GM12878 (cell line): ENCODE results near the gene RANBP9. TPM values are rescaled to one million over a fixed set of nuclear protein-coding genes. Genes with fewer than 3 reads are reported as not detected.

Experiments used
- ATAC-seq: fragments of 200-7000 bp; cut with Tn5 transposase; 3 replicates; pipeline ENCODE4 v1.9.1; 2020; ENCODE audit warnings: mild to moderate bottlenecking, moderate library complexity
- BruUV-seq: library from RNA; stranded (reverse); fragments of 400-500 nt; replicated peaks from 2 replicates; lab custom pipeline; 2021; lab: Mats Ljungman, UMichigan
- CTCF ChIA-PET: fragments of 300-600 bp; sonication (Branson Sonifier 250); formaldehyde crosslinking; extraction: SDS; loops from one replicate; lab custom pipeline; 2021; ENCODE audit warnings: inconsistent platforms; lab: Yijun Ruan, JAX
- POLR2A ChIA-PET: fragments of 350-600 bp; formaldehyde crosslinking; extraction: SDS; loops from one replicate; lab custom pipeline; 2021; ENCODE audit warnings: inconsistent platforms; lab: Charles Lee
- RAD21 ChIA-PET: fragments of 300-600 bp; sonication (Branson Sonifier 250); formaldehyde crosslinking; loops from one replicate; lab custom pipeline; 2023; ENCODE audit warnings: antibody characterized with exemption; ENCODE audit not compliant: unreplicated experiment; lab: Charles Lee
- SMC1A ChIA-PET: fragments of 300-600 bp; sonication (Branson Sonifier 250); formaldehyde crosslinking; loops from one replicate; lab custom pipeline; 2023; ENCODE audit not compliant: unreplicated experiment, uncharacterized antibody; lab: Charles Lee
- DNase-seq: peaks from one replicate; pipeline ENCODE4 v3.0.0-alpha.2; 2011; ENCODE audit warnings: low read depth, low spot score
- FAIRE-seq: peaks from 3 replicates; lab custom pipeline; 2011; peaks lifted over from hg19 to GRCh38; lab: Jason Lieb, UNC
- H2AFZ ChIP-seq: 2 replicates; pipeline ENCODE4 v1.6.0; 2011; ENCODE audit warnings: low read depth, low read length, control low read depth; ENCODE audit not compliant: control insufficient read depth
- H3K27ac ChIP-seq: 2 replicates; pipeline ENCODE4 v1.5.1; 2011; ENCODE audit warnings: control low read depth; ENCODE audit not compliant: control insufficient read depth, insufficient read depth
- H3K27me3 ChIP-seq, 2 experiments: replicated peaks in 1 of 2; 2 replicates each; pipeline versions ENCODE4 v1.6.0 to v1.6.1; 2011; ENCODE audit warnings: low read length in 1 of 2; ENCODE audit not compliant: control insufficient read depth in 2 of 2, insufficient read depth in 2 of 2
- H3K36me3 ChIP-seq, 2 experiments: 2 replicates each; pipeline ENCODE4 v1.5.1; 2011; ENCODE audit warnings: low read length in 1 of 2; ENCODE audit not compliant: control insufficient read depth in 2 of 2, insufficient read depth in 2 of 2
- H3K4me1 ChIP-seq: 2 replicates; pipeline ENCODE4 v1.6.1; 2011; ENCODE audit warnings: mild to moderate bottlenecking, low read length, moderate library complexity, mixed read lengths; ENCODE audit not compliant: control insufficient read depth, insufficient read depth
- H3K4me2 ChIP-seq: 2 replicates; pipeline ENCODE4 v1.6.0; 2011; ENCODE audit warnings: control low read depth; ENCODE audit not compliant: control insufficient read depth, insufficient read depth
- H3K4me3 ChIP-seq: fragments of 200-600 bp; sonication (generic); 2 replicates; pipeline ENCODE4 v1.5.1; 2016
- H3K79me2 ChIP-seq: 2 replicates; pipeline ENCODE4 v1.6.0; 2011; ENCODE audit warnings: low read length; ENCODE audit not compliant: control insufficient read depth, insufficient read depth
- H3K9ac ChIP-seq: 2 replicates; pipeline ENCODE4 v1.8.0; 2011; ENCODE audit warnings: low read length, control low read depth, mixed read lengths; ENCODE audit not compliant: control insufficient read depth, insufficient read depth
- H3K9me3 ChIP-seq: replicated peaks from 3 replicates; pipeline ENCODE4 v1.5.1; 2011; ENCODE audit warnings: mild to moderate bottlenecking, low read length; ENCODE audit not compliant: control insufficient read depth, insufficient read depth
- H4K20me1 ChIP-seq: 2 replicates; pipeline ENCODE4 v1.6.0; 2011; ENCODE audit not compliant: control insufficient read depth, insufficient read depth
- BACH1 ChIP-seq: fragments of 450-650 bp; IDR thresholded peaks from 2 replicates; pipeline ENCODE4 v1.6.1; 2017; ENCODE audit warnings: mild to moderate bottlenecking, borderline replicate concordance
- BHLHE40 ChIP-seq, 2 experiments: fragments of 450-650 bp in 1 of 2; IDR thresholded peaks; 2 replicates each; pipeline ENCODE4 v1.6.1; 2011 to 2017; ENCODE audit warnings: low read depth in 2 of 2, borderline replicate concordance in 1 of 2, improper control_type of control experiment in 1 of 2, low read length in 1 of 2, mild to moderate bottlenecking in 1 of 2
- CUX1 ChIP-seq: IDR thresholded peaks from 2 replicates; pipeline ENCODE4 v1.6.1; 2012; ENCODE audit warnings: improper control_type of control experiment, low read depth, low read length; ENCODE audit not compliant: insufficient replicate concordance
- IKZF1 ChIP-seq: fragments of 450-650 bp; conservative IDR thresholded peaks from 2 replicates; pipeline ENCODE4 v1.6.1; 2017; ENCODE audit warnings: antibody characterized with exemption, mild to moderate bottlenecking
- NR2F1 ChIP-seq: fragments of 450-650 bp; conservative IDR thresholded peaks from 2 replicates; pipeline ENCODE4 v1.6.1; 2017; ENCODE audit warnings: mild to moderate bottlenecking
- SP1 ChIP-seq: IDR thresholded peaks from one replicate; pipeline ENCODE4 v1.6.1; 2011; ENCODE audit warnings: low read depth, low read length
- TCF12 ChIP-seq: IDR thresholded peaks from 2 replicates; pipeline ENCODE4 v1.6.1; 2011; ENCODE audit warnings: low read depth, mild to moderate bottlenecking, low read length
- TCF3 ChIP-seq: IDR thresholded peaks from 2 replicates; pipeline ENCODE4 v1.6.1; 2012; ENCODE audit warnings: low read depth, mild to moderate bottlenecking, low read length, borderline replicate concordance; ENCODE audit not compliant: insufficient read depth
- WGBS: methylation state at CpG from one replicate; pipeline ENCODE4 v1.1.6; 2016; ENCODE audit warnings: low lambda C conversion rate; ENCODE audit not compliant: insufficient replicate concordance, insufficient coverage; ENCODE audit errors: missing lambda C conversion rate; 5-methylcytosine and 5-hydroxymethylcytosine counted together
- in situ Hi-C: fragments of 300-500 bp; cut with MboI; formaldehyde crosslinking; loops from 9 replicates; pipeline ENCODE4 v1.14.3; 2018; ENCODE audit warnings: mixed read lengths
- intact Hi-C: fragments of 100-400 bp; cut with micrococcal nuclease; formaldehyde crosslinking; loops from one replicate; pipeline ENCODE4 v1.14.2; 2022; ENCODE audit not compliant: unreplicated experiment
- polyA plus RNA-seq, 11 experiments: library from polyadenylated mRNA; depleted of rRNA in 4 of 11; unstranded in 6 of 11; stranded (reverse) in 5 of 11; fragments of >200 nt; fragmentation: Nextera tagmentation in 4 of 11; fragmentation: Illumina TruSeq in 1 of 11; extraction: Ambion mirVana in 4 of 11; extraction: Trizol in 1 of 11; gene quantifications; 1 replicate in 1 of 11; 2 replicates in 10 of 11; pipeline versions ENCODE4 v1.2.1 to v1.2.3, GENCODE V29; 2011 to 2016; ENCODE audit warnings: inconsistent platforms in 2 of 11, missing spikeins in 2 of 11, low read depth in 1 of 11
- total RNA-seq, 4 experiments: library from RNA; depleted of rRNA in 3 of 4; stranded (reverse); fragments of >200 nt in 3 of 4; fragmentation: Illumina TruSeq in 1 of 4; extraction: Trizol in 1 of 4; gene quantifications; 2 replicates each; pipeline versions ENCODE4 v1.2.1 to v1.2.3, GENCODE V29; 2013 to 2021
- TF ChIP-seq, protein P1 (sequence below), 3 experiments: IDR thresholded peaks in 2 of 3; conservative IDR thresholded peaks in 1 of 3; 2 replicates each; pipeline ENCODE4 v1.5.1; 2011; ENCODE audit warnings: low read depth in 3 of 3, low read length in 3 of 3, mild to moderate bottlenecking in 3 of 3, control low read depth in 2 of 3, moderate library complexity in 2 of 3, inconsistent platforms in 1 of 3, mixed read lengths in 1 of 3; ENCODE audit not compliant: control insufficient read depth in 2 of 3, insufficient read depth in 1 of 3; ENCODE audit errors: extremely low read depth in 1 of 3
- TF ChIP-seq, protein P2 (sequence below): fragments of 450-650 bp; IDR thresholded peaks from 2 replicates; pipeline ENCODE4 v1.6.1; 2017; ENCODE audit warnings: mild to moderate bottlenecking, low read depth, inconsistent platforms; ENCODE audit not compliant: poor library complexity, severe bottlenecking

Gene RANBP9
- total and polyA plus RNA-seq, 10 of the 15 experiments (the other 5 are each of a cell fraction or from before 2014, with no cell fraction given) = 3.7 to 43.1 (median 16.2) TPM

DNA sequence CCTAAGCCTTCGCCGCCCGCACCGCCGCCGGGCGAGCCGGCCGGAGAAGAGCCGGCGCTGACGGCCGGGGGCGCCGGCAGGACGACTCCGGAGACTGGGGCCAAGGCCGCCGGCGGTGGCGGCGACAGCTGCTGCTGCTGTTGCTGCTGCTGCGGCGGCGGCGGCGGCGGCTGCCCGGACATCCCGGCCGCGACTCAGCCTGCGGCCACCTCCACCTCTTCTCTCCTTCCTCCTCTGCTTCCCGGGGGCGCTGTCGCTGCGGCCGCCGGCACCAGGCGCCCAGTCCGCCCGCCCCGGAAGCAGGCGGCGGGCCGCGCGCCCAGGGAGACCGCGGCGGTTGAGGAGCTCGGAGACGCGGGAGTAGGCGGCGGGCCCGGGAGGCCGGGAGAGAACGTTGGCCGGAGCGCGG lies 307 bp downstream of the RANBP9 start (continued):
- TF ChIP-seq SP1 (no peak), IKZF1 (peak; percentile 84), TCF12 (0 out of 2 replicates have a peak, but pooled peaks have one; percentile 6), BHLHE40 (IDR thresholded peaks at IDR 0.05; ENCODE audit: borderline replicate concordance in 1 of 2, low read depth in 2 of 2, low read length in 1 of 2) (peak in 1 of 2 experiments; percentile 19; a peak in 1 of 4 replicates), NR2F1 (no peak; the same call in none of the 2 replicates), TCF3 (no peak)
- TF ChIP-seq, protein P1, sequence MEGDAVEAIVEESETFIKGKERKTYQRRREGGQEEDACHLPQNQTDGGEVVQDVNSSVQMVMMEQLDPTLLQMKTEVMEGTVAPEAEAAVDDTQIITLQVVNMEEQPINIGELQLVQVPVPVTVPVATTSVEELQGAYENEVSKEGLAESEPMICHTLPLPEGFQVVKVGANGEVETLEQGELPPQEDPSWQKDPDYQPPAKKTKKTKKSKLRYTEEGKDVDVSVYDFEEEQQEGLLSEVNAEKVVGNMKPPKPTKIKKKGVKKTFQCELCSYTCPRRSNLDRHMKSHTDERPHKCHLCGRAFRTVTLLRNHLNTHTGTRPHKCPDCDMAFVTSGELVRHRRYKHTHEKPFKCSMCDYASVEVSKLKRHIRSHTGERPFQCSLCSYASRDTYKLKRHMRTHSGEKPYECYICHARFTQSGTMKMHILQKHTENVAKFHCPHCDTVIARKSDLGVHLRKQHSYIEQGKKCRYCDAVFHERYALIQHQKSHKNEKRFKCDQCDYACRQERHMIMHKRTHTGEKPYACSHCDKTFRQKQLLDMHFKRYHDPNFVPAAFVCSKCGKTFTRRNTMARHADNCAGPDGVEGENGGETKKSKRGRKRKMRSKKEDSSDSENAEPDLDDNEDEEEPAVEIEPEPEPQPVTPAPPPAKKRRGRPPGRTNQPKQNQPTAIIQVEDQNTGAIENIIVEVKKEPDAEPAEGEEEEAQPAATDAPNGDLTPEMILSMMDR (IDR thresholded peaks at IDR 0.05 in 2 of 3, conservative IDR thresholded peaks at IDR 0.05 in 1 of 3; ENCODE audit: control insufficient read depth in 2 of 3, extremely low read depth in 1 of 3, insufficient read depth in 1 of 3, low read depth in 3 of 3, low read length in 3 of 3) = peak in 1 of 3 experiments; percentile 30; a peak in 1 of 6 replicates

DNA sequence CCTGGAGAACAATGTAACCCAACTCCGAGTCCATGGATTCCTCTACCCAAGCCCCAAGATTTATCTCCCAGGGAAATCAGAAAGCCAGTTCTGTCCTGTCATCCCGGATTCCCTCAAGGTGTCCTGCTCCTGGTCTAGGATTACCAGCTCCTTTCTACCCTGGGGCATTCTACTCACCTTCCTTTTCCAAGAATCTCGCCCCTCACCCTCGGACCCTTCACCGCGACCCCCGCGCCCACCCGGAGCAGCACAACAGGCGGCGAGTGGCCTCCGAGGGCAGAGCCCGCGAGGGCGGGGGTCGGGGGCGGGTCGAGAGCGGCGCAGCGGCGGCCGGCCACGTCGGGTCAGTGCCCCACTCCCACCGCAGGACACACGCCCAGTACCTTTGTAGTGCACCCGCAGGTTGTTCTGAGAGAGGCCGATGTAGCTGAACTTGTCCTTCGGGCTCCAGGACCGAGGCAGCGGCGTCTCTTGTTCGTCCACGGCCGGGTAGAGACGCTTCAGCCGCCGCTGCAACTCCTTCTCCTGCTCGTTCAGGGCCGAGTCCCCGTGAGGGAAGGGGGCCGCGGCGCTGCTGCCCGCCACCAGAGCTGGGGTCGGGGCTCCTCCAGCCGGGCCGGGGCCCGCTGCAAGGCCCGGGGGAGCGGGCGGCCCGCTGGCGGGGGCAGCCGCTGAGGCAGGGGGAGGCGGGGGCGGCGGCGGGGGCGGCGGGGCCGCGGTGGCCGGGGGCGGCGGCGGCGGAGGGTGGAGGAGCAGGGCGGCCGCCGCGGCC lies 897 bp downstream of the RANBP9 start:
- no peaks in the 10 kb centered on the region for H3K4me1 ChIP-seq
- no TSS peak for BruUV-seq
- POLR2A ChIA-PET = interaction anchor here (1.0 to 2.4 kb wide), 3 partner anchors 9 to 95 kb away, joined by 3 to 12 read pairs (median 3); partner anchors contain the start of gene NOL7
- H3K27ac ChIP-seq = peak overlapping the region; percentile 74
- DNase-seq = no peak
- H3K9me3 ChIP-seq = no peaks in the 10 kb centered on the region
- WGBS = 0% methylated on average over 41 of the region's 73 CpGs
- H3K36me3 ChIP-seq = no peaks in the 10 kb centered on the region; a peak in 1 of 4 replicates
- RAD21 ChIA-PET = interaction anchor here (1.3 to 2.3 kb wide), 4 partner anchors 95 to 282 kb away, joined by 3 to 21 read pairs (median 7); partner anchors contain the start of genes NOL7 and SIRT5
- peak overlapping the region; percentile 85 for H3K9ac ChIP-seq
- CTCF ChIA-PET = interaction anchor here (1.2 to 2.0 kb wide), 6 partner anchors 10 to 136 kb away, joined by 3 to 14 read pairs (median 7); partner anchors contain the start of genes NOL7 and SIRT5
- in situ Hi-C loops = no loop called here
- H3K4me3 ChIP-seq = peak overlapping the region; percentile 96
- peak overlapping the region; percentile 68 for H3K4me2 ChIP-seq
- peak; percentile 23 for ATAC-seq
- H3K27me3 ChIP-seq = no peaks in the 10 kb centered on the region
- H2AFZ ChIP-seq = no peak overlapping the region
- intact Hi-C loops = loop anchor here (5.0 kb wide), 1 partner anchor 93 kb away; the partner anchor contains the start of gene NOL7
- SMC1A ChIA-PET = interaction anchor here (1.0 to 2.7 kb wide), 7 partner anchors 15 to 95 kb away, joined by 3 to 27 read pairs (median 8); partner anchors contain the start of gene NOL7
- no peaks in the 10 kb centered on the region for H4K20me1 ChIP-seq
- FAIRE-seq = no peak
- peaks cover 50% of the 10 kb centered on the region for H3K79me2 ChIP-seq
- TF ChIP-seq, protein P2, sequence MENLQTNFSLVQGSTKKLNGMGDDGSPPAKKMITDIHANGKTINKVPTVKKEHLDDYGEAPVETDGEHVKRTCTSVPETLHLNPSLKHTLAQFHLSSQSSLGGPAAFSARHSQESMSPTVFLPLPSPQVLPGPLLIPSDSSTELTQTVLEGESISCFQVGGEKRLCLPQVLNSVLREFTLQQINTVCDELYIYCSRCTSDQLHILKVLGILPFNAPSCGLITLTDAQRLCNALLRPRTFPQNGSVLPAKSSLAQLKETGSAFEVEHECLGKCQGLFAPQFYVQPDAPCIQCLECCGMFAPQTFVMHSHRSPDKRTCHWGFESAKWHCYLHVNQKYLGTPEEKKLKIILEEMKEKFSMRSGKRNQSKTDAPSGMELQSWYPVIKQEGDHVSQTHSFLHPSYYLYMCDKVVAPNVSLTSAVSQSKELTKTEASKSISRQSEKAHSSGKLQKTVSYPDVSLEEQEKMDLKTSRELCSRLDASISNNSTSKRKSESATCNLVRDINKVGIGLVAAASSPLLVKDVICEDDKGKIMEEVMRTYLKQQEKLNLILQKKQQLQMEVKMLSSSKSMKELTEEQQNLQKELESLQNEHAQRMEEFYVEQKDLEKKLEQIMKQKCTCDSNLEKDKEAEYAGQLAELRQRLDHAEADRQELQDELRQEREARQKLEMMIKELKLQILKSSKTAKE = no peak
- TF ChIP-seq CUX1 (no peak), BACH1 (no peak)
